Loucy (cell line): ENCODE measurements around the gene SHISAL2B.

Source experiments
- CTCF ChIP-seq: fragments of 200-600 bp; sonication (generic); conservative IDR thresholded peaks from 2 replicates; pipeline ENCODE4 v1.5.1; 2014; ENCODE audit warnings: mild to moderate bottlenecking, antibody characterized with exemption, low read length
- EZH2phosphoT487 ChIP-seq: fragments of 200-600 bp; IDR thresholded peaks from 2 replicates; pipeline ENCODE4 v1.6.1; 2018; ENCODE audit warnings: antibody characterized with exemption, mild to moderate bottlenecking, moderate library complexity, borderline replicate concordance

DNA sequence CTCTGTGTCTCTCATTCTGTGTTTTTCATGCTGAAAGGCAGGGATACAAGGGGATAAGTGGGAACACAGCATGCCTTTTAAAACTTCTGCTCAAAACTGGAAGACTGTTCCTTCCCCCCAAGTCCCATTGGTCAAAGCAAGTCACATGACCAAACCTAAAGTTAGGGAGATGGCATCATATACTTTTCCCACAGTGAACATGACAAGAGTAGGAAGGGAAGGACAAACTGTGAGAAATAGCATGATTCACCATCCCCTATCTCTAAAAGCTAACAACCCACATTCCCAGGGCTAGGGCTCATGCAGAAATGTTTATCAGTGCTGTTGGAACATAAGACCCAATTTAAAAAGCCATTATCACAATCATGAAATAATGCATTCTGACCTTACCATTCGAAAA lies 24.2 kb upstream of the SHISAL2B start:
- TF ChIP-seq CTCF (no peak), EZH2phosphoT487 (no peak)
